ENCODE results near the gene NAPG.
"Not testable (repeated sequence)": the region's sequence is repeated elsewhere in the genome, so short reads cannot be mapped to it uniquely, and the experiment has no call there.

The NAPG gene

GRCh38 chr18:10552226-10552625, 26.4 kb downstream of the NAPG start:
- DNase-seq: no peak

GRCh38 chr18:10556251-10556650, 30.4 kb downstream of the NAPG start:
- not testable (repeated sequence) for DNase-seq

GRCh38 chr18:10557085-10557677, 31.4 kb downstream of the NAPG start:
- no peak for DNase-seq

GRCh38 chr18:10558243-10558966, 32.6 kb downstream of the NAPG start:
- DNase-seq: no peak

GRCh38 chr18:10558967-10559298, 33.1 kb downstream of the NAPG start:
- no peak for DNase-seq

- peak; percentile 61 for DNase-seq
Observed at GRCh38 chr18:10559553-10560451, 34.0 kb downstream of the NAPG start.

- peak; percentile 82 for DNase-seq
Observed at GRCh38 chr18:10560452-10561045, 34.7 kb downstream of the NAPG start.

- DNase-seq: no peak
Observed at GRCh38 chr18:10562773-10563160, 36.9 kb downstream of the NAPG start.

GRCh38 chr18:10563886-10564285, 38.1 kb downstream of the NAPG start:
- DNase-seq: no peak

- DNase-seq: no peak
Observed at GRCh38 chr18:10564975-10565773, 39.3 kb downstream of the NAPG start.

GRCh38 chr18:10565835-10566234, 40.0 kb downstream of the NAPG start:
- no peak for DNase-seq

GRCh38 chr18:10566390-10566789, 40.6 kb downstream of the NAPG start:
- DNase-seq: no peak

GRCh38 chr18:10569941-10570340, 44.1 kb downstream of the NAPG start:
- DNase-seq: not testable (repeated sequence)

- no peak for DNase-seq
Observed at GRCh38 chr18:10570622-10571021, 44.8 kb downstream of the NAPG start.

- no peak for DNase-seq
Observed at GRCh38 chr18:10571537-10571936, 45.7 kb downstream of the NAPG start.

GRCh38 chr18:10573261-10573660, 47.4 kb downstream of the NAPG start:
- DNase-seq: not testable (repeated sequence)

- not testable (repeated sequence) for DNase-seq
Observed at GRCh38 chr18:10574412-10574811, 48.6 kb downstream of the NAPG start.

- not testable (repeated sequence) for DNase-seq
Observed at GRCh38 chr18:10577842-10578572, 52.2 kb downstream of the NAPG start.

GRCh38 chr18:10578573-10578899, 52.7 kb downstream of the NAPG start:
- DNase-seq: not testable (repeated sequence)

- DNase-seq: no peak
Observed at GRCh38 chr18:10579079-10579867, 53.4 kb downstream of the NAPG start.

GRCh38 chr18:10580215-10580614, 54.4 kb downstream of the NAPG start:
- DNase-seq: no peak

All from activated CD8-positive, alpha-beta memory T cell treated with anti-CD3 and anti-CD28 coated beads for 24 hours (primary cell).